Tibial nerve (tissue), 4 donors: ENCODE results near the gene DNAJB6. TPM values are rescaled to one million over a fixed set of nuclear protein-coding genes. Genes with fewer than 3 reads are reported as not detected.

Experiments
- DNase-seq, 2 donors: peaks; one replicate each; pipeline ENCODE4 v3.0.0-alpha.2; 2019; ENCODE audit warnings: low spot score in 2 of 2
- H3K27ac ChIP-seq, 4 donors: fragments of 200-600 bp; sonication (generic) in 3 of 4; one replicate each; pipeline ENCODE4 v1.5.1; 2017 to 2019; ENCODE audit warnings: mild to moderate bottlenecking in 1 of 4
- H3K27me3 ChIP-seq, 2 donors: fragments of 200-600 bp; sonication (generic) in 1 of 2; one replicate each; pipeline versions ENCODE4 v1.5.1 to v1.6.0; 2017 to 2019
- H3K36me3 ChIP-seq, 3 donors: fragments of 200-600 bp; sonication (generic); one replicate each; pipeline ENCODE4 v1.5.1; 2018 to 2019
- H3K4me1 ChIP-seq, 4 donors: fragments of 200-600 bp; sonication (generic) in 3 of 4; one replicate each; pipeline ENCODE4 v1.5.1; 2017 to 2019
- H3K4me3 ChIP-seq, 4 donors: fragments of 200-600 bp; sonication (generic) in 3 of 4; one replicate each; pipeline ENCODE4 v1.5.1; 2017 to 2019; ENCODE audit warnings: mild to moderate bottlenecking in 1 of 4, moderate library complexity in 1 of 4
- H3K9me3 ChIP-seq, 4 donors: fragments of 200-600 bp; sonication (generic) in 3 of 4; one replicate each; pipeline ENCODE4 v1.5.1; 2017 to 2019
- EP300 ChIP-seq, 2 donors: sonication (generic); formaldehyde crosslinking; IDR thresholded peaks; one replicate each; pipeline ENCODE4 v1.6.1; 2017; ENCODE audit warnings: antibody characterized with exemption in 2 of 2, mild to moderate bottlenecking in 1 of 2
- POLR2A ChIP-seq, 2 donors: fragments of 450-650 bp; IDR thresholded peaks; one replicate each; pipeline ENCODE4 v1.6.1; 2017; ENCODE audit warnings: antibody characterized with exemption in 2 of 2, mild to moderate bottlenecking in 2 of 2, moderate library complexity in 2 of 2
- WGBS, 2 donors: methylation state at CpG; one replicate each; pipeline ENCODE4 v1.1.5; 2018; 5-methylcytosine and 5-hydroxymethylcytosine counted together
- total RNA-seq, 4 donors: library from RNA; depleted of rRNA; stranded (reverse); fragments of >200 nt; gene quantifications; one replicate each; pipeline ENCODE4 v1.1.0, GENCODE V29; 2016
- TF ChIP-seq, protein P1 (sequence below), 5 experiments: fragments of 200-600 bp in 3 of 5; fragments of 450-650 bp in 2 of 5; sonication (generic) in 3 of 5; IDR thresholded peaks; one replicate each; pipeline ENCODE4 v1.5.1; 2016 to 2019; ENCODE audit warnings: antibody characterized with exemption in 5 of 5, mild to moderate bottlenecking in 3 of 5, moderate library complexity in 2 of 5

The DNAJB6 gene
- total RNA-seq, 4 donors from 2014 or later: 85.5 to 106 (median 96.9) TPM

DNA sequence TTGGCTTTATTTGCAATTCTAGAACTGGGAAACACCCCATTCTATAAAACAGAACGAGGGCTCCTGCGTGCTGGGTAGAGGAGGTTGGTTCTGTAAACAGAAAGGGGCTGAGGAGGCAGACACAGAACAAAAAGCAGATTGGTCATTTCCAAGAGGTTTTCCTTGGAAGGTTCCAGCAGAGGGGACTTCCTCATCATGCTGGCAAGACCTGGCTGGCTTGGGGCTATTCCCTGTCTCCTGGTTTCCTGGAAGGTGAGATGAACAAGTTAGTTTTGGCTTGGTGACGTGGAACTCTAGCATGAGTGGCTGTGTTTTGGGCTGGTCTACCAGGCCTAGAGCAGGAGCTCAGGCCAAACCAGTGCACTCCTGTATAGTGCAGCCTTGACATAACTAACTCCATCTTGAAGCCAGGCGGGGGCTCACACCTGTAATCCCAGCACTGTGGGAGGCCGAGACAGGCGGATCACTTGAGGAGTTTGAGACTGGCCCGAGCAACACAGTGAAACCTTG is 26.1 kb upstream of the DNAJB6 start:
- TF ChIP-seq, protein P1, sequence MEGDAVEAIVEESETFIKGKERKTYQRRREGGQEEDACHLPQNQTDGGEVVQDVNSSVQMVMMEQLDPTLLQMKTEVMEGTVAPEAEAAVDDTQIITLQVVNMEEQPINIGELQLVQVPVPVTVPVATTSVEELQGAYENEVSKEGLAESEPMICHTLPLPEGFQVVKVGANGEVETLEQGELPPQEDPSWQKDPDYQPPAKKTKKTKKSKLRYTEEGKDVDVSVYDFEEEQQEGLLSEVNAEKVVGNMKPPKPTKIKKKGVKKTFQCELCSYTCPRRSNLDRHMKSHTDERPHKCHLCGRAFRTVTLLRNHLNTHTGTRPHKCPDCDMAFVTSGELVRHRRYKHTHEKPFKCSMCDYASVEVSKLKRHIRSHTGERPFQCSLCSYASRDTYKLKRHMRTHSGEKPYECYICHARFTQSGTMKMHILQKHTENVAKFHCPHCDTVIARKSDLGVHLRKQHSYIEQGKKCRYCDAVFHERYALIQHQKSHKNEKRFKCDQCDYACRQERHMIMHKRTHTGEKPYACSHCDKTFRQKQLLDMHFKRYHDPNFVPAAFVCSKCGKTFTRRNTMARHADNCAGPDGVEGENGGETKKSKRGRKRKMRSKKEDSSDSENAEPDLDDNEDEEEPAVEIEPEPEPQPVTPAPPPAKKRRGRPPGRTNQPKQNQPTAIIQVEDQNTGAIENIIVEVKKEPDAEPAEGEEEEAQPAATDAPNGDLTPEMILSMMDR (IDR thresholded peaks at IDR 0.05): no peak
- no peak for TF ChIP-seq EP300 (IDR thresholded peaks at IDR 0.05)
- TF ChIP-seq POLR2A (IDR thresholded peaks at IDR 0.05): no peak
- 67 to 70% methylated on average over 7 of the region's 7 CpGs for WGBS, 2 donors
- DNase-seq: no peak
- no peaks in the 10 kb centered on the region for H3K36me3 ChIP-seq
- no peak overlapping the region for H3K4me3 ChIP-seq
- peaks cover 0 to 13% (median 0%) of the 10 kb centered on the region in 4 donors for H3K4me1 ChIP-seq
- H3K27ac ChIP-seq: peak overlapping the region in 2 of 4 donors; percentile 4 to 44
- H3K9me3 ChIP-seq: no peaks in the 10 kb centered on the region
- no peaks in the 10 kb centered on the region for H3K27me3 ChIP-seq

GRCh38 chr7:157312941-157313340 is 23.9 kb upstream of the DNAJB6 start:
- no peaks in the 10 kb centered on the region for H3K36me3 ChIP-seq
- peaks cover 0 to 13% (median 0%) of the 10 kb centered on the region in 4 donors for H3K4me1 ChIP-seq
- 88 to 89% methylated on average over 7 of the region's 7 CpGs for WGBS, 2 donors
- H3K27ac ChIP-seq: no peak overlapping the region
- no peaks in the 10 kb centered on the region for H3K9me3 ChIP-seq
- H3K4me3 ChIP-seq: no peak overlapping the region
- H3K27me3 ChIP-seq: no peaks in the 10 kb centered on the region
- DNase-seq: no peak
- no peak for TF ChIP-seq POLR2A (IDR thresholded peaks at IDR 0.05)
- no peak for TF ChIP-seq EP300 (IDR thresholded peaks at IDR 0.05)
- TF ChIP-seq, protein P1 (IDR thresholded peaks at IDR 0.05): no peak

GRCh38 chr7:157313645-157314044 is 23.2 kb upstream of the DNAJB6 start:
- Histone ChIP-seq H3K4me1 (peaks cover 0 to 13% (median 0%) of the 10 kb centered on the region in 4 donors), H3K9me3 (no peaks in the 10 kb centered on the region), H3K27ac (no peak overlapping the region), H3K4me3 (no peak overlapping the region), H3K27me3 (no peaks in the 10 kb centered on the region), H3K36me3 (no peaks in the 10 kb centered on the region)
- TF ChIP-seq, protein P1 (IDR thresholded peaks at IDR 0.05): no peak
- no peak for DNase-seq
- WGBS, 2 donors: 89 to 91% methylated on average over 15 of the region's 15 CpGs

DNA sequence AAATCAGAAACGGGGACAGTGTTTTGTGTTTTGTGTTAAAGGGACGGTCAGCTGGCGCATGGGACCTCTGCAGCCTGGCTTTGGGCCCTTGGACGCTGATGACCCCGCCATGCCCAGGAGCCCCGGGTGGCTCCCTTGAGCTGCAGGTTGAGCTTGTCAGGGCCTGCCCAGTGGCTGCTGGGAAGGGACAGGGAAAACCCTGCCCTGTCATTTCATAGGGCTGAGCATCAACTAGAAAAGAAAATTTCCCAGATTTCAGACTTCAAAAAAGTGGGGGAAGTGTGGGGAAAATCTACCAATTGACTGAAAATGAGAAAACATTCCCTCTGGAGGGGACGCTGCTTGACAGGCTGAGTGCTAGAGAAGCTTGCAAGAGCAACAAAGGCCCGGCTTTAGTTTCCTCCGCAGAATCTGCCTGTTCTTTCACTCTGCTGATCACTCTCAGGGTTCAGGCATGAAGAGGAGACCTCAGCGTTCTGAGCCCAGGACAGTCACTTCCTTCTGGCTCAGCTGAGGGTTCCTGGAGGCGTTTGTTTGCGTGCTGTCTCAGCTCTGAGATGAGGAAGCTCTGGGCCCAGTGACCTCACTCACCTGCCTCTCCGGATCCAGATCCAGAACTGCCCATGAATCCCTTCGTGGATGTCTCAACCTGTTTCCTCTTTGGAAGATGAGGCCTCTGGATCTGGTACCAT is 18.6 kb upstream of the DNAJB6 start:
- TF ChIP-seq EP300 (IDR thresholded peaks at IDR 0.05): no peak
- TF ChIP-seq, protein P1 (IDR thresholded peaks at IDR 0.05): no peak
- TF ChIP-seq POLR2A (IDR thresholded peaks at IDR 0.05): no peak
- Histone ChIP-seq H3K27ac (peak overlapping the region in 2 of 4 donors; percentile 37 to 39), H3K27me3 (no peaks in the 10 kb centered on the region), H3K9me3 (no peaks in the 10 kb centered on the region), H3K4me3 (no peak overlapping the region), H3K36me3 (no peaks in the 10 kb centered on the region), H3K4me1 (peaks cover 0 to 6% (median 0%) of the 10 kb centered on the region in 4 donors)
- no peak for DNase-seq
- WGBS, 2 donors: 57 to 63% methylated on average over 14 of the region's 14 CpGs

- no peaks in the 10 kb centered on the region for H3K9me3 ChIP-seq
- no peak overlapping the region for H3K4me3 ChIP-seq
- no peaks in the 10 kb centered on the region for H3K27me3 ChIP-seq
- 45 to 65% methylated on average over 4 of the region's 4 CpGs for whole genome bisulfite sequencing, 2 donors
- H3K36me3 ChIP-seq: no peaks in the 10 kb centered on the region
- TF ChIP-seq EP300 (IDR thresholded peaks at IDR 0.05) (no peak), POLR2A (IDR thresholded peaks at IDR 0.05) (no peak)
- TF ChIP-seq, protein P1 (IDR thresholded peaks at IDR 0.05): no peak
- DNase-seq: peak in 1 of 2 donors; percentile 21
- H3K27ac ChIP-seq: peak overlapping the region in 1 of 4 donors; percentile 29
- H3K4me1 ChIP-seq: peaks cover 0 to 6% (median 0%) of the 10 kb centered on the region in 4 donors
Observed at GRCh38 chr7:157320608-157320980, 16.2 kb upstream of the DNAJB6 start.
